Lung (tissue), 12 donors: Measurements from ENCODE around the gene ALK. TPM values are rescaled to one million over a fixed set of nuclear protein-coding genes. Genes with fewer than 3 reads are reported as not detected.

ENCODE experiments used
- ATAC-seq: fragments of 200-7000 bp; cut with Tn5 transposase; one replicate; pipeline ENCODE4 v1.9.1; 2020; ENCODE audit warnings: moderate number of reproducible peaks; ENCODE audit not compliant: insufficient read depth, low FRiP score
- DNase-seq, 3 donors: peaks; one replicate each; pipeline ENCODE4 v3.0.0-alpha.2; 2013 to 2017
- H3K27ac ChIP-seq, 2 donors: one replicate each; pipeline ENCODE4 v1.5.1; 2013; ENCODE audit warnings: mild to moderate bottlenecking in 2 of 2, moderate library complexity in 2 of 2, control low read depth in 1 of 2, inconsistent platforms in 1 of 2, low read depth in 1 of 2, low read length in 1 of 2
- H3K27me3 ChIP-seq, 3 donors: one replicate each; pipeline ENCODE4 v1.5.1; 2013; ENCODE audit warnings: low read length in 2 of 3; ENCODE audit not compliant: control insufficient read depth in 3 of 3, insufficient read depth in 3 of 3
- H3K36me3 ChIP-seq, 4 donors: one replicate each; pipeline ENCODE4 v1.5.1; 2013; ENCODE audit warnings: low read length in 4 of 4, mild to moderate bottlenecking in 1 of 4, moderate library complexity in 1 of 4; ENCODE audit not compliant: control insufficient read depth in 4 of 4, insufficient read depth in 4 of 4
- H3K4me1 ChIP-seq, 5 donors: one replicate each; pipeline ENCODE4 v1.5.1; 2013; ENCODE audit warnings: low read length in 5 of 5, mild to moderate bottlenecking in 2 of 5, moderate library complexity in 1 of 5; ENCODE audit not compliant: control insufficient read depth in 5 of 5, insufficient read depth in 5 of 5
- H3K4me3 ChIP-seq: one replicate; pipeline ENCODE4 v1.5.1; 2013; ENCODE audit warnings: mild to moderate bottlenecking, control low read depth, moderate library complexity
- H3K9ac ChIP-seq, 2 donors: one replicate each; pipeline ENCODE4 v1.5.1; 2013; ENCODE audit warnings: low read length in 2 of 2, control low read depth in 1 of 2; ENCODE audit not compliant: insufficient read depth in 1 of 2
- H3K9me3 ChIP-seq, 4 donors: one replicate each; pipeline ENCODE4 v1.5.1; 2013; ENCODE audit warnings: low read length in 3 of 4, mild to moderate bottlenecking in 1 of 4, moderate library complexity in 1 of 4; ENCODE audit not compliant: control insufficient read depth in 4 of 4, insufficient read depth in 3 of 4
- WGBS, 2 donors: extraction: QIAGEN DNeasy Blood & Tissue Kit; methylation state at CpG; one replicate each; pipeline ENCODE4 v1.1.7; 2013; 5-methylcytosine and 5-hydroxymethylcytosine counted together
- polyA plus RNA-seq, 2 donors: library from polyadenylated mRNA; stranded (reverse); fragments of 200-250 nt; gene quantifications; one replicate each; pipeline ENCODE4 v1.2.1, GENCODE V29; 2013
- total RNA-seq, 2 donors: library from RNA; depleted of rRNA in 1 of 2; stranded (reverse); fragments of >200 nt in 1 of 2; gene quantifications; one replicate each; pipeline ENCODE4 v1.2.1, GENCODE V29; 2014 to 2021
- TF ChIP-seq, protein P1 (sequence below): IDR thresholded peaks from 2 replicates; pipeline ENCODE4 v1.5.1; 2012; ENCODE audit warnings: mild to moderate bottlenecking; ENCODE audit errors: control extremely low read depth, extremely low read depth
- donor health status: control.
- donor health status: control.
- donor health status: Bipolar disorder and iron deficiency.
- donor health status: healthy.
- donor health status: DM: yes; HTN: yes; CAD: no.

ALK gene
- total and polyA plus RNA-seq, 4 donors, result 0.09 to 0.25 (median 0.10) TPM; not detected in 1

DNA sequence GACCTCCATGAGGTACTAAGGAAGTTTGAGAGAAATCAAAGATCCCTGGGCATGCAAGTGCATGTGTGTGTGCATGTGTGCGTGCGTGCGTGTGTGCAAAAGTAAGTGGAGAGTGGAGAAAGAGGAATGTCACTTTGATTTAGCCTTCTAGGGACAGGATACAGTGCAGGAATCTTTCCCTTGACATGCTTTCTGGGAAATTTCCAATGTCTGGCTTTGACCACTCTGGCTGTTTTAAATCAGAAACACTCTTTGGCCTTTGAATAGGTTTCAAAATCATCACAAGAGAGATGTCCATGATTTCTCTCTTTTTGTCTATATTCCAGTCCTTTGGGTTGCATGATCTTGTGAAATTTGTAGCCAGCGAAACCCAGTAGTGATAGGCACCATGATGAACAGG lies 162.0 kb downstream of the ALK start:
- Histone ChIP-seq H3K36me3 (no peaks in the 10 kb centered on the region), H3K4me3 (no peak overlapping the region), H3K27me3 (peaks cover 0 to 2% (median 0%) of the 10 kb centered on the region in 3 donors), H3K9me3 (no peaks in the 10 kb centered on the region), H3K9ac (no peak overlapping the region), H3K4me1 (peaks cover 0 to 12% (median 0%) of the 10 kb centered on the region in 5 donors), H3K27ac (no peak overlapping the region)
- 81 to 86% methylated on average over 4 of the region's 4 CpGs for WGBS, 2 donors
- DNase-seq (peak in 2 of 3 donors; percentile 29 to 73), ATAC-seq (no peak)
- TF ChIP-seq, protein P1, sequence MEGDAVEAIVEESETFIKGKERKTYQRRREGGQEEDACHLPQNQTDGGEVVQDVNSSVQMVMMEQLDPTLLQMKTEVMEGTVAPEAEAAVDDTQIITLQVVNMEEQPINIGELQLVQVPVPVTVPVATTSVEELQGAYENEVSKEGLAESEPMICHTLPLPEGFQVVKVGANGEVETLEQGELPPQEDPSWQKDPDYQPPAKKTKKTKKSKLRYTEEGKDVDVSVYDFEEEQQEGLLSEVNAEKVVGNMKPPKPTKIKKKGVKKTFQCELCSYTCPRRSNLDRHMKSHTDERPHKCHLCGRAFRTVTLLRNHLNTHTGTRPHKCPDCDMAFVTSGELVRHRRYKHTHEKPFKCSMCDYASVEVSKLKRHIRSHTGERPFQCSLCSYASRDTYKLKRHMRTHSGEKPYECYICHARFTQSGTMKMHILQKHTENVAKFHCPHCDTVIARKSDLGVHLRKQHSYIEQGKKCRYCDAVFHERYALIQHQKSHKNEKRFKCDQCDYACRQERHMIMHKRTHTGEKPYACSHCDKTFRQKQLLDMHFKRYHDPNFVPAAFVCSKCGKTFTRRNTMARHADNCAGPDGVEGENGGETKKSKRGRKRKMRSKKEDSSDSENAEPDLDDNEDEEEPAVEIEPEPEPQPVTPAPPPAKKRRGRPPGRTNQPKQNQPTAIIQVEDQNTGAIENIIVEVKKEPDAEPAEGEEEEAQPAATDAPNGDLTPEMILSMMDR, result no peak

DNA sequence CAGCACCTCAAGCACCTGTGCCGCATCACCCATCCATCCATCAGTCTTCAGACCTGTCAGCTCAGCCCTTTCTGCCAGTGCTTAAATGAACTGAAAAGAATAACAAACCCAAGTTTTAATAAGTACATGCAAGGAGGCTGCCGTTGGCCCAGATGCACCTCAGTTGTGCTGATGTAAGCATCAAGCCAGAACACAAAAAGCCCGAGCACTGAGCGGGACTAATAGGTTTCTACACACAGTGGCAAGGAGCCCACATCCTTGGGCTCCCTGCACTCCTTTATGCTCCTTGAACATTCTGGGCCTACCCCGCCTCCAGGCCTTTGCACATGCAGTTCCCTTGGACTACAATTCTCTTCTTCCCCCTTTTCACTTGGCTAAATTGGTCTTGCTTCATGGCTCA lies 165.6 kb downstream of the ALK start:
- H3K4me1 ChIP-seq, result peaks cover 0 to 12% (median 0%) of the 10 kb centered on the region in 5 donors
- no peak for DNase-seq
- 88 to 92% methylated on average over 5 of the region's 5 CpGs for WGBS, 2 donors
- H3K27ac ChIP-seq, result no peak overlapping the region
- peaks cover 0 to 2% (median 0%) of the 10 kb centered on the region in 3 donors for H3K27me3 ChIP-seq
- no peaks in the 10 kb centered on the region for H3K9me3 ChIP-seq
- no peak overlapping the region for H3K9ac ChIP-seq
- H3K4me3 ChIP-seq, result no peak overlapping the region
- H3K36me3 ChIP-seq, result no peaks in the 10 kb centered on the region
- ATAC-seq, result no peak
- TF ChIP-seq, protein P1, result no peak

DNA sequence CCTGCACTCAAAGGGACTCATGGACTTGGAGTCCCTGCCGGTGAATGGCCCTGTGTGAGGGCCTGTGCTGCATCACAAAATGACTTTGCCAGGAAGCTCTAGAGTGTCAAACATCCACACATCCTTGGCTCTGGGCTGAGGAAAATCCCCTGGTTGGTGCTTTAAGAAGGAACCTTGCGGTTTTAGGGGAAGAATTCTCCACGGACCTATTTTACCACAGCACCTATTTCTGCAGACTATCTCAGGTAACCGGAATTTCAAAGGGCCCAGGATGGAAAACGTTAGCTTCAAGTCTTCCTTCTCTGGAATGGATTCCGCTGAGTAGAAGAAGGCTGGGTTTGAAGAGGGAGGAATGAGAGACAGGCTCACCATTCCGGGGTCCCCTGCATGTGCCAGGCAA lies 166.2 kb downstream of the ALK start:
- Histone ChIP-seq H3K9me3 (no peaks in the 10 kb centered on the region), H3K27ac (no peak overlapping the region), H3K4me1 (peaks cover 0 to 8% (median 0%) of the 10 kb centered on the region in 5 donors), H3K27me3 (peaks cover 0 to 2% (median 0%) of the 10 kb centered on the region in 3 donors), H3K9ac (no peak overlapping the region), H3K36me3 (no peaks in the 10 kb centered on the region), H3K4me3 (no peak overlapping the region)
- ATAC-seq (no peak), DNase-seq (no peak)
- TF ChIP-seq, protein P1, result no peak
- WGBS, 2 donors, result 85 to 91% methylated on average over 7 of the region's 7 CpGs
